ENCODE measurements around the gene HOXC11. TPM values are rescaled to one million over a fixed set of nuclear protein-coding genes. Genes with fewer than 3 reads are reported as not detected.

Gene HOXC11
- total and polyA plus RNA-seq, 2 of the 4 experiments (the other 2 are of a cell fraction) = not detected

- ChIA-PET CTCF (no interaction called here), POLR2A (ENCODE audit: unreplicated experiment) (interaction anchor here (0.6 kb wide), 1 partner anchor 247 kb away, joined by 6 read pairs; no protein-coding TSS in a partner anchor)
- H2BK20ac ChIP-seq (ENCODE audit: low read depth, low read length) = no peak overlapping the region
- H3K4ac ChIP-seq (ENCODE audit: low read depth, low read length) = no peak overlapping the region
- peaks cover 95% of the 10 kb centered on the region for H3K27me3 ChIP-seq (ENCODE audit: control insufficient read depth, insufficient read depth, low read length)
- H3K23ac ChIP-seq (ENCODE audit: low read depth, low read length) = no peak overlapping the region
- no peak overlapping the region for H3K14ac ChIP-seq (replicated peaks; ENCODE audit: low read depth, low read length)
- no peaks in the 10 kb centered on the region for H3K9me1 ChIP-seq (ENCODE audit: insufficient read depth, low read length)
- H3K9ac ChIP-seq (ENCODE audit: low read depth, low read length) = no peak overlapping the region
- H4K5ac ChIP-seq (ENCODE audit: low read depth, low read length) = no peak overlapping the region
- in situ Hi-C loops (cut with MboI; ENCODE audit: low sequenced_read_pairs) (no loop called here), intact Hi-C loops (cut with micrococcal nuclease) (no loop called here), dilution Hi-C loops (cut with HindIII; ENCODE audit: low sequenced_read_pairs, unreplicated experiment) (no loop called here)
- H3K9me3 ChIP-seq (ENCODE audit: control insufficient read depth, insufficient read depth, low read length) = peaks cover 4% of the 10 kb centered on the region; the same call in 1 of the 2 replicates
- H3K4me3 ChIP-seq (ENCODE audit: insufficient read depth, low read depth, low read length) = no peak overlapping the region
- no peaks in the 10 kb centered on the region for H3K36me3 ChIP-seq (ENCODE audit: control insufficient read depth, insufficient read depth, low read length)
- 3% methylated on average over 29 of the region's 47 CpGs; no CpG with 5 or more reads in 1 of the 2 experiments for WGBS, 2 experiments (ENCODE audit: extremely low coverage in 2 of 2, insufficient read length in 1 of 2)
- no peak for ATAC-seq (ENCODE audit: low read depth)
- H3K79me1 ChIP-seq (ENCODE audit: low read depth in 1 of 2, low read length in 2 of 2) = no peaks in the 10 kb centered on the region
- H2BK15ac ChIP-seq (ENCODE audit: low read depth, low read length) = no peak overlapping the region
- H4K20me1 ChIP-seq (ENCODE audit: insufficient read depth, low read length) = no peaks in the 10 kb centered on the region
- DNase-seq = no peak
- H4K8ac ChIP-seq (ENCODE audit: low read depth in 2 of 2, low read length in 2 of 2) = no peak overlapping the region
- no peak overlapping the region for H2AK9ac ChIP-seq (replicated peaks; ENCODE audit: low read depth, low read length, poor library complexity)
- no peaks in the 10 kb centered on the region for H3K4me1 ChIP-seq (ENCODE audit: control insufficient read depth, insufficient read depth, low read length)
- H3K56ac ChIP-seq (ENCODE audit: extremely low read depth, insufficient read depth, low read length) = no peak overlapping the region
- H3K27ac ChIP-seq (ENCODE audit: insufficient read depth, low read length) = no peak overlapping the region
- no peak overlapping the region for H3K18ac ChIP-seq (ENCODE audit: low read depth, low read length)
- no peak overlapping the region for H2BK120ac ChIP-seq (ENCODE audit: low read depth, low read length)
- peak overlapping the region; percentile 43 for H2AFZ ChIP-seq (replicated peaks; ENCODE audit: low read length, poor library complexity)
- BruUV-seq (replicated peaks) = no TSS peak
- H3K4me2 ChIP-seq (ENCODE audit: low read depth, low read length) = no peak overlapping the region
- no peak overlapping the region for H2BK5ac ChIP-seq (ENCODE audit: low read depth, low read length, poor library complexity, severe bottlenecking)
- no peak overlapping the region for H2AK5ac ChIP-seq (ENCODE audit: low read depth, low read length)
- no peak for TF ChIP-seq MXI1 (IDR thresholded peaks at IDR 0.05; ENCODE audit: borderline replicate concordance, low read depth, low read length)
- no peak for TF ChIP-seq FOS (IDR thresholded peaks at IDR 0.05; ENCODE audit: low read depth, low read length)
- TF ChIP-seq CEBPB (IDR thresholded peaks at IDR 0.05; ENCODE audit: low read depth, low read length) = no peak
- no peak for TF ChIP-seq RAD21 (IDR thresholded peaks at IDR 0.05; ENCODE audit: low read length)
- TF ChIP-seq, protein P1, sequence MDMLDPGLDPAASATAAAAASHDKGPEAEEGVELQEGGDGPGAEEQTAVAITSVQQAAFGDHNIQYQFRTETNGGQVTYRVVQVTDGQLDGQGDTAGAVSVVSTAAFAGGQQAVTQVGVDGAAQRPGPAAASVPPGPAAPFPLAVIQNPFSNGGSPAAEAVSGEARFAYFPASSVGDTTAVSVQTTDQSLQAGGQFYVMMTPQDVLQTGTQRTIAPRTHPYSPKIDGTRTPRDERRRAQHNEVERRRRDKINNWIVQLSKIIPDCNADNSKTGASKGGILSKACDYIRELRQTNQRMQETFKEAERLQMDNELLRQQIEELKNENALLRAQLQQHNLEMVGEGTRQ (IDR thresholded peaks at IDR 0.05; ENCODE audit: low read depth, low read length) = no peak
- TF ChIP-seq MAZ (IDR thresholded peaks at IDR 0.05; ENCODE audit: borderline replicate concordance, low read depth, low read length) = no peak
- no peak for TF ChIP-seq SMC3 (IDR thresholded peaks at IDR 0.05; ENCODE audit: low read depth, low read length)
- no peak for TF ChIP-seq RFX5 (IDR thresholded peaks at IDR 0.05; ENCODE audit: low read depth, low read length)
- no peak for TF ChIP-seq MAFK (IDR thresholded peaks at IDR 0.05; ENCODE audit: low read depth, low read length)
- TF ChIP-seq, protein P2, sequence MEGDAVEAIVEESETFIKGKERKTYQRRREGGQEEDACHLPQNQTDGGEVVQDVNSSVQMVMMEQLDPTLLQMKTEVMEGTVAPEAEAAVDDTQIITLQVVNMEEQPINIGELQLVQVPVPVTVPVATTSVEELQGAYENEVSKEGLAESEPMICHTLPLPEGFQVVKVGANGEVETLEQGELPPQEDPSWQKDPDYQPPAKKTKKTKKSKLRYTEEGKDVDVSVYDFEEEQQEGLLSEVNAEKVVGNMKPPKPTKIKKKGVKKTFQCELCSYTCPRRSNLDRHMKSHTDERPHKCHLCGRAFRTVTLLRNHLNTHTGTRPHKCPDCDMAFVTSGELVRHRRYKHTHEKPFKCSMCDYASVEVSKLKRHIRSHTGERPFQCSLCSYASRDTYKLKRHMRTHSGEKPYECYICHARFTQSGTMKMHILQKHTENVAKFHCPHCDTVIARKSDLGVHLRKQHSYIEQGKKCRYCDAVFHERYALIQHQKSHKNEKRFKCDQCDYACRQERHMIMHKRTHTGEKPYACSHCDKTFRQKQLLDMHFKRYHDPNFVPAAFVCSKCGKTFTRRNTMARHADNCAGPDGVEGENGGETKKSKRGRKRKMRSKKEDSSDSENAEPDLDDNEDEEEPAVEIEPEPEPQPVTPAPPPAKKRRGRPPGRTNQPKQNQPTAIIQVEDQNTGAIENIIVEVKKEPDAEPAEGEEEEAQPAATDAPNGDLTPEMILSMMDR (conservative IDR thresholded peaks at IDR 0.05; ENCODE audit: low read depth, low read length) = no peak
- TF ChIP-seq BHLHE40 (IDR thresholded peaks at IDR 0.05; ENCODE audit: low read depth, low read length) = no peak
- TF ChIP-seq NFE2L2 (IDR thresholded peaks at IDR 0.05; ENCODE audit: low read depth, low read length) = no peak
- TF ChIP-seq RCOR1 (IDR thresholded peaks at IDR 0.05; ENCODE audit: insufficient replicate concordance, low read length) = no peak
- no peak overlapping the region for H4K91ac ChIP-seq (ENCODE audit: insufficient read depth, low read depth, low read length)
These were observed 21.2 kb upstream of the HOXC11 start for GRCh38 chr12:53951577-53952334.
